Myocyte (in vitro differentiated cells): ENCODE results near the gene AADACL4. TPM values are rescaled to one million over a fixed set of nuclear protein-coding genes. Genes with fewer than 3 reads are reported as not detected.
A peak's percentile ranks its signal among the peaks of the same experiment; 100 is the strongest.

ENCODE experiments used
- DNase-seq: peaks from one replicate; pipeline ENCODE4 v3.0.0-alpha.2; 2012; ENCODE audit warnings: low read depth
- polyA plus RNA-seq: library from polyadenylated mRNA; unstranded; fragments of >200 nt; gene quantifications from one replicate; pipeline ENCODE4 v1.2.1, GENCODE V29; 2012; ENCODE audit warnings: missing spikeins
- total RNA-seq: library from RNA; depleted of rRNA; stranded (reverse); fragments of >200 nt; gene quantifications from 2 replicates; pipeline ENCODE4 v1.2.3, GENCODE V29; 2014

The AADACL4 gene
- total RNA-seq = not detected in 2 replicates
- not detected for polyA plus RNA-seq

DNA sequence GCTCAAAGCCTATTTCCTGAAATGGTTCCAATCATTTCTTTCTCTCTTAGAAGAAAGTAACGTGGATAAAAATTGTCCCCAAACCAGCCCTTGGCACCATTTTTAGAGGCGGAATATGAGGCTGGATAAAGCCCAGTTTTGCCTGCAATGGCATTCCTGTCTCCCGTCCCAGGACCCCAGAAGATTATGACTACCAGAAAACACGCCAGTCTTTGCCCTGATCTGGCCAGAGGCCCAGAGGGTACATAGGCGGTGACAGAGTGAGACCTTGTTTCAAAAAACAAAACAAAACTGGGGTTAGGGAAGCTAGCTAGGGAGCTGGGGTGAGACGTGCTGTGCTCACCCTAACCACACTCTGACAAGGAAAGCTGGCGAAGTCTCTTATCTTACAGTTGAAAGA is at the start of gene AADACL4:
Gene AADACL4 (plus strand): TSS at position 301 of the 400 bp plus-strand sequence. CDS start 462 bp downstream, outside the sequence.
- DNase-seq = no peak

DNA sequence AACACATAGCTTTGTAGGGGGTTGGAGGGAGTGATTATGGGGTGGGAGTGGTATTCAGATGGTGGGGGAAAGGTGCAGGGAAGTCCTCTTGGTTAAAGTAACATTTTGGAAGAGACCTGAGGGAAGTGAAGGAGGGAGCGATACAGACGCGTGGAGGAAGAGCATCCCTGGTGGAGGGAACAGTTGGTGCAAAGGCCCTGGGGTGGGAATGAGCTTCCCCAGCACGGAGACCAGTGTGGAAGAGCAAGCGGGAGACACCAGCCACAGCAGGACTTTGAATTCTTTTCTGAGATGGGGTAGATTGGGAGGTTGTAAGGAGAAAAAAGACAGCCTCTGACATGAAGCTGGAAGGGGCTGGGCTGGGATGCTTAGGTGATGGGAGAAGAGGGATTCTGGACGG is 49.4 kb upstream of the AADACL4 start:
- no peak for DNase-seq

DNA sequence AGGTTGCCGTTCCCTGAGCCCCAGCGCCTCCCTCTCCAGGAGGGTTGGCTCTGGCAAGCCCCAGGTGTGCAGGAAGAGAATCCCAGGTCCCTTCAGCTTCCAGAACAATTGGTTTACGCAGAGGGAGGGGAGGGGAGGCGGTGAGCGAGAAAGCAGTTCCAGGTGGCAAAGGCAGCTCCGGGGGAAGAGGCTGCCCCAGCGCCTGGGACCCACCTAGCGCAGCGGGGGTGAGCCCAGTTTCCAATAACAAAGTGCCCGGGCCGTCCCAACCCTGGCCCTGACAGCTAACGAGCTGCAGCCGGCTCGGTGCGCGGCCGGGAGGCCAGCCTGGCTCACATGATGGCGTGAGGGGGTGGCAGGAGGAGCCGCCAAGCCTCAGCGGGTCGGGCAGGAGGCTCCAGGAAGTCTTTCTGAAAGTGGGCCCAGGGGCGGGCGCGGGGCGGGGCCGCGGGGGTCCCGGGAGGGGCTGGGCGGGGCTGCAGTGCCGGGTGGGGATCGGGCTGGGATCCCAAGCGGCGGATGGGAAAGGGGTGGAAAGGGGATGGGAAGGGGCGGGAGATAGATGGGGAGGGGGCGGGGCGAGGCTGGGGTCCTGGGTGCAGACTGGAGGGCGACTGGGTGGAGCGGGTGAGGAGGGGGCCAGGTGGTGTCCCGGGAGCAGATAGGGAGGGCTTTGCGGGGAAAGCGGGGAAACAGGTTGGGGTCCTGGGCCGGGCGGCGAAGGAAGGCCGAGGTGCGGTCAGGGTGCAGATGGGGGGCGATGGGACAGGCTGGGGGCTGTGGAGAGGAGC is 48.7 kb upstream of the AADACL4 start:
- DNase-seq = no peak

DNA sequence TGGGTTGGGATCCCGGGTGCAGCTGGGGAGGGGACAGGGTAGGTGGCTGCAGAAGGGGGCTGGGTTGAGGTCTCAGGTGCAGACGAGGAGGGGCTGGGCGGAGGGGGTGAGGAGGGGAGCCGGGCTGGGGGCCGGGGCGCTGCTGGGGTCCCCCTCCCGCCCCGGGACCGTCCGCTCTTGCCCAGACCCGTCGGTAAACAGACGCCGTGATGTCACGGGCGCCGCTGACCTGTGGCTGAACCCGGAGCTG is 48.2 kb upstream of the AADACL4 start:
- no peak for DNase-seq

DNA sequence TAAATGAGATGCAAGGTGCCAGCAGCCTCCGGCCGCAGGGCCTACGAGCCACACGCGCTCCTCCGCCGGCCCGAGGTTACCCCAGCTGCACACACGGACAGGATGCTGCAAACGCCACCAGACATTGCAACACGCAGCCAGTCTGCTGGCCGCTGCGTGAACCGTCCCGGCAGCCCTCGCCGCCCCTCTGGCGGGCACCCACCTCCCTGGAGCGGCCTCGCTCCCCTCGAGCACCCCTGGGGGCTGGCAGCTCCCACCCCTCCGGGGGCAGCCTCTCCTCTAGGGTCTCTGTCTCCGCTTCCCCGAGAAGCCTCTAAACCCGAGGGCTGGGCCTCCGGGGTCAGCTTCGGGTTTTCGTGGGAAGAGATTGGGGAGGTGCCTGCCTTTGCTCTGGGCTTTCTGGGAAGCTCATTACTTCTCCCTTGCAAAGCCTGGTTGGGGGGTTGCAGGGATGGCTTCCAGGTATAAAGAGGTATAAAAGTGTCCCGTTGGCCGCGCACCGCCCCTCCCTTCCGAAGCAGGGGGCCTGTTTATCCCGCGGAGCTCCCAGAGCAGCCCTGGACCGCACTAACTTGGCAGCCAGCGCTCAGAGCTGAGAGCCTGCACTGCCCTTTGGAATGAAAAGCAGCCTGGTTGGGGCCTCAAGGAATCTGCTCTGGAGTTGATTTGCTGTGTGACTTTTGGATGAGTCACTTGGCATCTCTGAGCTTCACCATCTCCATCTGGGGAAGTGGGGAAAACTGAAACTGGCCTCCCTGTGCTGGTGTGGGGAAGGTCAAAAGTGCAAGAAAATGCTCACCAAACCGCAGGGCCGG is 47.7 kb upstream of the AADACL4 start:
- peak; percentile 86 for DNase-seq

DNA sequence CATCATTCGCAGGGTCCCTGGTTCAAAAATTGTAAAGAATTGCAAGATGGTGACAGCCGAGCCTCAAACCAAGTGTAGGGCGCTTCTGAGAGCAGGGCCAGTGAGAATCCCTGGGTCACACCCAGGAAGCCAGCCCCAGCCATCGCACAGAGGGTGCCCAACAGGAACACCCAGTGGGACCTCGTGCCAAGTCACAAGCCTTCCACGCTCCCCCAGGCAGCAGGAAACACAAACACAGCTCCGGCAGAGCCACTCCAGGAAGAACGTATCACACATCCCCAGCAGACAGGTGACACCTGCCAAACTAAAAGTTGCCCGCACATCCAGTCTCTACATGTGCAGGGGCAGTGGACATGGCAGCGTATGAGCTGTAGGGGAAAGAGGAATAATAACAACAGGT is 46.1 kb upstream of the AADACL4 start:
- no peak for DNase-seq

DNA sequence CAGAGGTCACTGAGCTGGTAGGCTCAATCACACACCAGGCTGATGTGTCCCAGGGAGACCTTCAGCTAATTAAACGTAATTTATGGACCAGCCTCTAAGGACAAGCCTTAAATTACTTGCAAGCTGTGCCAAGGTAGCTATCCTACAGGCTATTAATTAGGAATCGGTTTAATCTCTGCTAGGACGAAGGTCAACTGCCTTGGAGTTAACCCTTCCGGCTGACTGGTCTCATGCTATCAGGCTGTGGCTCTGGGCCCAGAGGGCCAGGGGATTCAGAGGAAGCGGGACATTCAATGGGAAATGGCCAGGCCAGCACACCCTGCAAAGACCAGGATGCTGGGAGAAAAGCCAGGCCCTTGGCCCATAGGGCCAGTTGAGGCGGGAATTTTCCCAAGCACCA is 44.9 kb upstream of the AADACL4 start:
- DNase-seq = no peak

DNA sequence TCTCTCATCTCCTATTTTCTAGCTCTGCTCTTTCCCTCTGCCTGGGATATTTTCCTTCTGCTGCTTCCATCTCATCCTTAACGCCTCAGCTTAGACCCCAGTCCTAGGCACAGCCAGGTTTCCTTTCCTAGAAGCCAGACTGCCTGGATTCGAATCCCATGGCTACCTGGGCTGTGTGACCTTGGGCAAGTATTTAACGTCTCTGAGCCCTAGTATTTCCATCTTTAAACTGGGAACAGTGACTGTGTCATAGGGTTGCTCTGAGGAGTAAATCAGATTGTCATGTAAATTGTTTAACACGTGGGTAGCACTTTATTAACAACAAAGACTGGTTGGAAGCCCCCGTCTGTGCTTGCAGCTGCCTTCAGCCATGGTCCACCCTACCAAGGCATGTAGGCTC is 44.2 kb upstream of the AADACL4 start:
- DNase-seq = no peak

DNA sequence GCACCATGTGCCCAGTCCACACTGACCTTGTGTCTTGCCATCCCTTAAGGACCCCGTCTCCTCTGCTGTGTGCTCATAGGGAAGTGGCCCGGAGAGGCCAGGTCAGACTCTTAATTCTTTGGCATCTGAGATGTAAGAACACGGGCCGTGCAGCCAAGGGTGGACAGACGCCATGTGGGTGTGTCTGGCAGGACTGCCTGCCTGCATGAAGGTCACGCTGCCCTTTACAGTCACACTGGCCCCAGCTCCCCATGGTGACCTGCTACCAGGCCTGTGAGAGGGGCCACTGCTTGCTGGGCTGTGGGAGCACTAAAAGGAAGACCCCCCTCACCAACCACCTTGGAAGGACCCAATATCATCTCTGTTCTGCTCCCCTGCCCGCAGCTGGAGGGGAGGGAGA is 43.5 kb upstream of the AADACL4 start:
- no peak for DNase-seq

DNA sequence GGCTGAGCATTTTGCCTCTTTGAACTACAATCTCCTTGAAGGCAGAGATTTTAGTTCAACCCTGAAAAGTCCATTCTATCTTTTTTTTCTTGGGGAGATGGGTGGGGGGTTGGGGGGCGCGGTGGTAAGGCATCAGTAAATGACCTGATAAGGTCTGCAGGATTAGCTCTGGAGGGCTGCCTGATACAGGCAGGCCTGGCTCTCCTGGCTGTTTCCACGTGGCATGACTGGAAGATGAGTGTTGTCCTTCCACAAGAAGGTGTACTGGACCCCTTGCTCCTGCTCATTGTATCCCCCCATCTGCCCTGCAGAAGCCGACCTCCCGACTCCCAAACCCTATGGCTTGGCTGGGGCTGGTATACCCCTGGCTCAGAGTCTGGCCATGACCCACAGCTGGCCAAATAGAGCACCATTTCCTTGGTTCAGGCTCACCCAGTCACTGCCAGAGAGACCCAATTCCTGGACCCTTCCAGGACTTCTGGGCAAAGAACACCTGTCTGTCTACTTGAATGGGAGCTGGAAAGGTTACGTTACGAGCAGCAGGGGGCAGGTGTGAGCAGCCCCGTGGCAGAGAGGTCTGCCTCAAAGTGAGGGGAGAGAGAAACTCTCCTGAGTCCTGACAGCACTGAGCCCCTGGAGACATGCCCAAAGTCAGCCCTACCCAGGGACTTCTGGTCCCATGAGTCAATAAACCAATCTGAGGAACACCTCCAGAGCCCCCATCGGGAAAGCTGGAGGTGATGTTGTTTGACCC is 42.8 kb upstream of the AADACL4 start:
- DNase-seq = peak; percentile 21

DNA sequence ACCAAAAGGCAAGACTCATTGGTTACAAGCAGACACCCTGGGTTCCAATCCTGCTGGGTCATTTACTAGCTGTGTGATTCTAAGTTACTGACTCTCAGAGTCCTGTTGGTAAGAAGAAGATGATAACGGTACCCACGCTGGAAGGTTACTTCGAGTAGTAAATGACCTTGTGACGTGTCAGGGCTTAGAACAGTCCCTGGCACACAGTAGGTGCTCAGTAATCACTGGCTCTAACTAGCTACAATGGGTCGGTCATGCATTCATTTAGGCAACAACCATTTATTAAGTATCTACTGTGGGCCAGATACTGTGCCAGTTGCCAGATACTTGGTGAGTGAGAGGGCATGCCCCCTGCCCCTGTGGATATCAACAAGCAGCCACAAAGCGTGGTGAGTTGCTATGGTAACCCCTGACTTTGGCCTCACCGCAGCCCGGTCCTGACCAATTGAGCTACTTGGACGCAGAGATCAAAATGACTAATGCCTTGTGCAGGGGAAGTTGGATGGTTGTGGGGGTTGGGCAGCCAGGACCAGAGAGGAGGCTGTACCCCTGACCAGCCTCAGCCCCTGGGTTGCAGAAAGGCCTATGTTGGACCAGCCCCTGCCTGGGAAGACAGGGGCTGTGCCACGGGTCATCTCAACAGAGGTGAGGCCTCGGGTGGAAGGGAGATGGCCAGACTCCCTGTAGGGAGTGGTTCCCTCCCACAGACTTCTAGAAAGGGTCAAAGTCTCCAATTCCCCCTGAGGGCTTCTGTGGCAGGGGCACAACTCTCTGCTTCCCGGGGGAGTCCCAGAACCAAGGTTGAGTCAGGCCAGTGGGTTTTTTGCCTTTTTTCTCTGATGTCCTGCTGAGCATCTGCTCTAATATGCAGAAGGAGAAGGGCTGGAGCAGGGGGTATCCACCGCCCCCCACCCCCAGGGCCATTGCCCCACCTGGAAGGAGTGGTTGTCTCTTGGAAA is 41.9 kb upstream of the AADACL4 start:
- peak; percentile 79 for DNase-seq

DNA sequence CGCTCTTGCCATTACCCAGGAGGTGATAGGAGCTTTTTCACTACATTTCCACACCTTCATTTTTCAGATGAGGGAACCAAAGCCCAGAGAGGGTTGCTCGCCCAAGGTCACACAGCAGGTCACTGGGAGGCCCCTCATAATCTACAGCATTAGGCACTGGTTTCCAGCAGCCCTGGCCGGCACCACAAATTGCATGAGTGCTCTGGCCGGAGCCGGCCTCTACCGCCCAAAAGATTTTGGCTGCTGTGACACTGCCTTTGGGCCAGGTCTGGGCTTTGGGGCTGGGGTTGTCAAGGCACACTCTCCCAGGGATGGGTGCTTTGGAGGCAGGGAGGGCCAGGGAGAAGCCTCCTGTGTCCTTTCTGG is 41.2 kb upstream of the AADACL4 start:
- no peak for DNase-seq

DNA sequence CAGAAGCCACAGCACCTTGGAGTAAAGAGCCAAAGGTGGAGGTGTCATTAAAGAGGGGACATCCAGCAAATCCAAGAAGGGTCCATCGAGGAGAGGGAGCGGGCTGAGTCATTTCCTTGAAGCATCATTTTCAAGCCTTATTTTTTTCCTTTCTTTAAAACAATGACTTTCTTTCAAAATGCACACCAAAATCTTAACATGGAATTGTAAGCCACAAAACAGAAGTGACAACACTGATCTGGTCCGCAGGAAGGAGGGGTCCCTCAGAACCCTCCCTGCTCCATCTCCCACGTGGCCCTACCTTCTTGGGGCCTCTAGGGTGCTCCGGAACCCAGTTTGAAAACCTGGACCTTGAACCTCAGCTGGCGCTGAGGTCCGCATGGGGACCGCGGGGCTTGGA is 40.7 kb upstream of the AADACL4 start:
- no peak for DNase-seq

DNA sequence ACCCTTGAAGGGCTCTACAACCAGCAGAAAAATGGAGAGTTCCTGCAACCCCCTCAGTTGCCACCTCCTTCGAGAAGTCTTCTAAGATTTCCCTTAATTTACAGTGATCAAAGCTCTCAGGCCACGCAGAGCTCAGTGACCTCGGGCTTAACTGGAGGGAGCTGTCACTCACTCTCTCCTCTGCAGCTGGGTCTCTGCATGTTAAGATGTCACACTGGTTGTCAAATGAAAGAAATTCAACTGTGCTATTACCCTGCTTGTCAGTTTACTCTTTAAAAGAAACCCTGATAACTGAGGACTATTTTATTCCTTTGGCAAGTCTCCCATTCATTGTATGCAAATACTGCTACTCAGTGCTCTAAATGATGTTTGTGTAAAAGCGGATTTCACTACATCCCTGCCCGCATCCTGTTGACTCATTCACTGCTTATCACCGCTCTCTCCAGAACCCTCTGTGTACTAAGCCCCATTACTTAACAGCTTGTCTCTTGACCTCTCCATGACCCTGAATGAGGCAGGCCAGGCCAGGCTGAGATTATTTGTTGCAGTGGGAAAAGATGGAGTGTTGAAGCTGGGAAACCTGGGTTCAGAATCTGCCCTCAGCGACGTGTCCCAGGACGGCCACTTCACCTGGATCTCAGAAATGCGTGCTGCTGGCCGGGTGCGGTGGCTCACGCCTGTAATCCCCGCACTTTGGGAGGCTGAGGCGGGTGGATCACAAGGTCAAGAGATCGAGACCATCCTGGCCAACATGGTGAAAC is 39.6 kb upstream of the AADACL4 start:
- peak; percentile 73 for DNase-seq

DNA sequence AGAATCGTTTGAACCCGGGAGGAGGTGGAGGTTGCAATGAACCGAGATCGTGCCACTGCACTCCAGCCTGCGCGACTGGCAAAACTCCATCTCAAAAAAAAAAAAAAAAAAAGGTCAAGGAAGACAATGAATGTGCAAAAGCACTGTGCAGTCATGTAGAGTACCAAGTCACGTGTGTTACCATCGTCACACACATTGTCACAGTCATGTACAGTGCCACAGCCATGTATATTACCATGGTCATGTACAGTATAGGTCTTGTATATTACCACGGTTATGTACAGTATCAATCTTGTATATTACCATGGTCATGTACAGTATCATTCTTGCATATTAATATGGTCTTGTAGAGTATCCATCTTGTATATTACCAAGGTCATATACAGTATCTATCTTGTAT is 38.9 kb upstream of the AADACL4 start:
- no peak for DNase-seq

DNA sequence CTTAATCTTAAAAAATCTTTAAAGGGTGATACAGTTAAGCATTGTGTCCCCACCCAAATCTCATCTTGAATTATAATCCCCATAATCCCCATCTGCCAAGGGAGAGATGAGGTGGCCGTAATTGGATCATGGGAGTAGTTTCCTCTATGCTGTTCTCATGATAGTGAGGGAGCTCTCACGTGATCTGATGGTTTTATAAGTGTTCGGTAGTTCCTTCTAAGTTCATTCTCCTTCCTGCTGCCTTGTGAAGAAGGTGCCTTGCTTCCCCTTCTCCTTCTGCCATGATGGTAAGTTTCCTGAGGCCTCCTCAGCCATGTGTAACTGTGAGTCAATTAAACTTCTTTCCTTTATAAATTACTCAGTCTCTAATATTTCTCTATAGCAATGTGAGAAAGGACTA is 36.6 kb upstream of the AADACL4 start:
- no peak for DNase-seq

DNA sequence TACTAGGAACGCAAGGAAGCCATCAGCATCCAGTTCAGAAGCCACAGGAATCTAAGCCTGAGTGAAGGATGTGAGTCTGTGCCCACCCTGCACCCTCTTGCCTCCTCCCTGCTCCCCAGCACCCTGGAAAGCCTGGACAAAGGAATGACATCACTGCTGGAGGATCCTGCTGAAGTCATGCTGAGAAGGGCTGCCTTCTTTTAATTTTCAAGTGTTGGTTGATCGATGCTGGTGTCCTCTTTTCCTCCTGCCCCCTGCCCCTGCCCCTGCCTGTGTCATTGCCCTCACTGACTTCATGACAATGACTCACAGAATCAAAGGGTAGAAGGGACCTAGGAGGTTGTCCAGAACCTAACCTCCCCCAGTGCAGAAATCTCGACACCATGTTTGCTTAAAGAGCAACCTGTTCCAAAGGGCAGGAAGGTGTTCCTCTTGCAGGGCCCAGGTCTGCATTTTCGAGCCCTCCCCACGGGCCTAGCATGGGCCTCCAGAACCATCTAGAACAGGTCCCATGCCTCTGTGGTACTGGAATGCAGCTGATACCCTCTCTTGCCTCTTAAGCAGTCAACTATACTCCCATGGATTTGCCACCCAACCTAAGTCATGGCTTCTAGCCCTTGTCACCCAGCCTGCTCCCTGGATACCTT is 35.5 kb upstream of the AADACL4 start:
- no peak for DNase-seq

DNA sequence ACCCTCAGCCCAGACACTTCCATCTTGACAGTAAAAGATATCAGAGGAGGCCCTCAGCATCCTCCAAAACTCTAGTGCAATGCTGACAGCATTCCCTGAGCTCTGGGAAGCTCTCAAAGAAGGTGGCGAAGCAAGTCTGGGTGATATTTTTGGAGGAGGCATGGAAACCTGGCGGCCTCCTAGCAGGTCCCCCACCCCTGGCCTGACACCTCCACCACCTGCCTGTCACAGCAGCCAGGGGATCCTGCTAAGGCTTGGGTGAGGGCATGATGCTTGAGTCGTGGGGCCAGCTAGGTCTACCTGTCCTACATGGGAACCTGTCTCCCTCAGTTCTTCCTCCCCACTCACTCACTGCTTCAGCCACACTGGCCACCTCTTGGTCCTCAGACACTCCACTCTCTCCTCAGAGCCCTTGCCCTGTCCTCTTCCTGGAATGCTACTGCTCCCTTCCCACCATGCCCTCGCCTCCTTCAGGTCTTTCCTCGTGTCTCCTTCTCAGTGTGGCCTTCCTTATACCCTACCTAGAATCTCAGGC is 34.3 kb upstream of the AADACL4 start:
- no peak for DNase-seq

DNA sequence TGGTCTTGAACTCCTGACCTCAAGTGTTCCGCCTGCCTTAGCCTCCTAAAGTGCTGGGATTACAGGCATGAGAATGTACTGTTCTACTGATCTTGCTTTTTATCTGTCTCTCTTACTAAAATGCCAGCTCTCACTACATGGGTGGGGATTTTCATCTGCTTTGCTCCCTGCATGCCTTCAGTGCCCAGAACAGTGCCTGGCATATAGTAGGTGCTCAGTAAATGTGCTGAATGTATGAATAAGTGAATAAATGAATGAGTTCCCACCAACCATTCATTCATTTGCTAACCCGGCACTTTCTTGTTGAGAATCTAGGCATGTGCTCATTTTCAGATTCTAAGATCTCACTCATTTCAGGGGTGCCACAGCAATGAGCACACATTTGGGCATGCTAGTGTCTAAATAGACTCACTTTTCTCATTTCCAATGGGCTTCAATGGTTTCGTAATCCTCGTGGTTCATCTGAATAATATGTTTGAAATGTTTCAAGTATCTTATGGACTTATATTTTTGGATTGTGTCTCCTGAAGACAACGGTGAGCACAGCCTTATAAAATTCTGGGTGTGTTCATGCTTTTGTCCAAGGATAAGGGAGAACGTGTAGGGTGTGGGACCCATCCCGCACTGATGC is 33.5 kb upstream of the AADACL4 start:
- no peak for DNase-seq
